ENCODE measurements around the gene ABR.
A peak's percentile ranks its signal among the peaks of the same experiment; 100 is the strongest.

The ABR gene

GRCh38 chr17:1109606-1110540 is 69.9 kb downstream of the ABR start:
- no peaks in the 10 kb centered on the region for H3K27me3 ChIP-seq (ENCODE audit: insufficient read depth, low read length, poor library complexity, severe bottlenecking)
- peak overlapping the region; percentile 86 for H2AFZ ChIP-seq (ENCODE audit: low read length)
- TF ChIP-seq EZH2phosphoT487 (IDR thresholded peaks at IDR 0.05; ENCODE audit: borderline replicate concordance) = no peak
- TF ChIP-seq CTCF (conservative IDR thresholded peaks at IDR 0.05; ENCODE audit: low read length) = no peak
- peak overlapping the region; percentile 82 for H3K9ac ChIP-seq (ENCODE audit: low read depth, low read length, poor library complexity, severe bottlenecking)
- H3K9me3 ChIP-seq (ENCODE audit: insufficient read depth, low read depth, low read length) = no peaks in the 10 kb centered on the region
- H3F3A ChIP-seq (ENCODE audit: low read depth) = 0 out of 2 replicates have a peak, but pooled peaks cover 3% of the 10 kb centered on the region
- H3K9me2 ChIP-seq (replicated peaks; ENCODE audit: low read depth, low read length) = no peaks in the 10 kb centered on the region
- H4K20me1 ChIP-seq (ENCODE audit: insufficient read depth, low read length, poor library complexity, severe bottlenecking) = peaks cover 5% of the 10 kb centered on the region
- H3K79me2 ChIP-seq (ENCODE audit: insufficient read depth, low read length) = peaks cover 29% of the 10 kb centered on the region; the same call in 1 of the 2 replicates
- peak overlapping the region; percentile 81 for H3K4me3 ChIP-seq (ENCODE audit: low read length, poor library complexity, severe bottlenecking)
- no peaks in the 10 kb centered on the region for H3K36me3 ChIP-seq (ENCODE audit: insufficient read depth, low read length)
- peak overlapping the region; percentile 79 for H3K4me2 ChIP-seq (ENCODE audit: low read depth, low read length, poor library complexity, severe bottlenecking)
- H3K4me1 ChIP-seq (ENCODE audit: insufficient read depth, low read length, poor library complexity, severe bottlenecking) = peaks cover 49% of the 10 kb centered on the region

- peak overlapping the region; percentile 92 for H2AFZ ChIP-seq (ENCODE audit: low read length)
- no peaks in the 10 kb centered on the region for H3K36me3 ChIP-seq (ENCODE audit: insufficient read depth, low read length)
- peak overlapping the region; percentile 79 for H3K4me2 ChIP-seq (ENCODE audit: low read depth, low read length, poor library complexity, severe bottlenecking)
- H3K9ac ChIP-seq (ENCODE audit: low read depth, low read length, poor library complexity, severe bottlenecking) = peak overlapping the region; percentile 82
- H3K9me3 ChIP-seq (ENCODE audit: insufficient read depth, low read depth, low read length) = no peaks in the 10 kb centered on the region
- H3K9me2 ChIP-seq (replicated peaks; ENCODE audit: low read depth, low read length) = no peaks in the 10 kb centered on the region
- TF ChIP-seq EZH2phosphoT487 (IDR thresholded peaks at IDR 0.05; ENCODE audit: borderline replicate concordance) (no peak), CTCF (conservative IDR thresholded peaks at IDR 0.05; ENCODE audit: low read length) (no peak)
- H3K4me1 ChIP-seq (ENCODE audit: insufficient read depth, low read length, poor library complexity, severe bottlenecking) = peaks cover 45% of the 10 kb centered on the region
- H3F3A ChIP-seq (ENCODE audit: low read depth) = 0 out of 2 replicates have a peak, but pooled peaks cover 3% of the 10 kb centered on the region
- peaks cover 29% of the 10 kb centered on the region; the same call in 1 of the 2 replicates for H3K79me2 ChIP-seq (ENCODE audit: insufficient read depth, low read length)
- peaks cover 5% of the 10 kb centered on the region for H4K20me1 ChIP-seq (ENCODE audit: insufficient read depth, low read length, poor library complexity, severe bottlenecking)
- H3K27me3 ChIP-seq (ENCODE audit: insufficient read depth, low read length, poor library complexity, severe bottlenecking) = no peaks in the 10 kb centered on the region
- peak overlapping the region; percentile 81 for H3K4me3 ChIP-seq (ENCODE audit: low read length, poor library complexity, severe bottlenecking)
Observed at GRCh38 chr17:1108765-1109605, 70.8 kb downstream of the ABR start.

GRCh38 chr17:1108478-1108764 is 71.4 kb downstream of the ABR start:
- Histone ChIP-seq H3K4me1 (ENCODE audit: insufficient read depth, low read length, poor library complexity, severe bottlenecking) (peaks cover 45% of the 10 kb centered on the region), H2AFZ (ENCODE audit: low read length) (peak overlapping the region; percentile 92)

More at GRCh38 chr17:1108478-1108764, 71.4 kb downstream of the ABR start:
- Histone ChIP-seq H3K4me2 (ENCODE audit: low read depth, low read length, poor library complexity, severe bottlenecking) (peak overlapping the region; percentile 79), H3K4me3 (ENCODE audit: low read length, poor library complexity, severe bottlenecking) (peak overlapping the region; percentile 81), H4K20me1 (ENCODE audit: insufficient read depth, low read length, poor library complexity, severe bottlenecking) (peaks cover 5% of the 10 kb centered on the region), H3K9me2 (replicated peaks; ENCODE audit: low read depth, low read length) (no peaks in the 10 kb centered on the region), H3K27me3 (ENCODE audit: insufficient read depth, low read length, poor library complexity, severe bottlenecking) (no peaks in the 10 kb centered on the region), H3F3A (ENCODE audit: low read depth) (0 out of 2 replicates have a peak, but pooled peaks cover 3% of the 10 kb centered on the region), H3K79me2 (ENCODE audit: insufficient read depth, low read length) (peaks cover 29% of the 10 kb centered on the region; the same call in 1 of the 2 replicates), H3K36me3 (ENCODE audit: insufficient read depth, low read length) (no peaks in the 10 kb centered on the region), H3K9ac (ENCODE audit: low read depth, low read length, poor library complexity, severe bottlenecking) (peak overlapping the region; percentile 82), H3K9me3 (ENCODE audit: insufficient read depth, low read depth, low read length) (no peaks in the 10 kb centered on the region)
- TF ChIP-seq CTCF (conservative IDR thresholded peaks at IDR 0.05; ENCODE audit: low read length) (no peak), EZH2phosphoT487 (IDR thresholded peaks at IDR 0.05; ENCODE audit: borderline replicate concordance) (no peak)

All from Loucy (cell line).